GM18907 (cell line): Measurements from ENCODE around the gene RANBP9.

ENCODE experiments used
- ATAC-seq: cut with Tn5 transposase; IDR thresholded peaks from one replicate; pipeline ENCODE4 v1.9.1; 2021; ENCODE audit warnings: mild to moderate bottlenecking, moderate library complexity; ENCODE audit not compliant: unreplicated experiment

The RANBP9 gene

GRCh38 chr6:13711733-13712598, at the start of gene RANBP9:
Gene RANBP9 (minus strand): TSS chr6:13711835. CDS start chr6:13711505, 330 bp downstream.
- peak; percentile 81 for ATAC-seq

- ATAC-seq: no peak
These were observed 49.0 kb upstream of the RANBP9 start for GRCh38 chr6:13760307-13761304.

GRCh38 chr6:13759025-13759424, 47.4 kb upstream of the RANBP9 start:
- no peak for ATAC-seq

- no peak for ATAC-seq
These were observed 43.0 kb upstream of the RANBP9 start for GRCh38 chr6:13754644-13755043.

- no peak for ATAC-seq
These were observed 32.1 kb upstream of the RANBP9 start for GRCh38 chr6:13743736-13744127.

GRCh38 chr6:13742961-13743735, 31.5 kb upstream of the RANBP9 start:
- no peak for ATAC-seq

- no peak for ATAC-seq
These were observed 29.7 kb upstream of the RANBP9 start for GRCh38 chr6:13741365-13741764.

GRCh38 chr6:13735031-13735430, 23.4 kb upstream of the RANBP9 start:
- no peak for ATAC-seq

- ATAC-seq: no peak
These were observed 21.7 kb upstream of the RANBP9 start for GRCh38 chr6:13733178-13733887.

- ATAC-seq: no peak
These were observed 19.1 kb upstream of the RANBP9 start for GRCh38 chr6:13730704-13731103.

GRCh38 chr6:13729891-13730290, 18.3 kb upstream of the RANBP9 start:
- ATAC-seq: no peak

- no peak for ATAC-seq
These were observed 13.9 kb upstream of the RANBP9 start for GRCh38 chr6:13725570-13725969.

GRCh38 chr6:13725052-13725451, 13.4 kb upstream of the RANBP9 start:
- ATAC-seq: no peak

- ATAC-seq: no peak
These were observed 12.5 kb upstream of the RANBP9 start for GRCh38 chr6:13724182-13724581.

GRCh38 chr6:13722880-13723279, 11.2 kb upstream of the RANBP9 start:
- ATAC-seq: no peak

- no peak for ATAC-seq
These were observed 6.5 kb upstream of the RANBP9 start for GRCh38 chr6:13718123-13718458.

GRCh38 chr6:13716955-13717295, 5.3 kb upstream of the RANBP9 start:
- no peak for ATAC-seq

GRCh38 chr6:13716225-13716954, 4.8 kb upstream of the RANBP9 start:
- no peak for ATAC-seq

GRCh38 chr6:13715444-13715883, 3.8 kb upstream of the RANBP9 start:
- no peak for ATAC-seq

- ATAC-seq: no peak
These were observed 914 bp upstream of the RANBP9 start for GRCh38 chr6:13712599-13712898.
